Panc1 (cell line): ENCODE measurements around the gene PDGFD.

Source experiments
- CTCF ChIP-seq: fragments of 450-650 bp; IDR thresholded peaks from 2 replicates; pipeline ENCODE4 v1.5.1; 2017; ENCODE audit warnings: mild to moderate bottlenecking
- SIN3A ChIP-seq: IDR thresholded peaks from 2 replicates; pipeline ENCODE4 v1.6.1; 2012; ENCODE audit warnings: low read depth, mild to moderate bottlenecking, low read length, moderate library complexity, borderline replicate concordance; ENCODE audit not compliant: insufficient read depth
- TCF7L2 ChIP-seq: IDR thresholded peaks from 2 replicates; pipeline ENCODE4 v1.6.1; 2011; ENCODE audit warnings: mild to moderate bottlenecking, low read depth, low read length, inconsistent platforms

- no peak for TF ChIP-seq CTCF
- no peak for TF ChIP-seq TCF7L2
- no peak for TF ChIP-seq SIN3A
Measured at GRCh38 chr11:103946793-103947545, 217.0 kb downstream of the PDGFD start.
